Activated CD8-positive, alpha-beta T cell treated with anti-CD3 and anti-CD28 coated beads for 36 hours (primary cell): Measurements from ENCODE around the gene FOXD4. TPM values are rescaled to one million over a fixed set of nuclear protein-coding genes. Genes with fewer than 3 reads are reported as not detected.
"Not testable (repeated sequence)": the region's sequence is repeated elsewhere in the genome, so short reads cannot be mapped to it uniquely, and the experiment has no call there.

Experiments used
- ATAC-seq: fragments of 200-7000 bp; cut with Tn5 transposase; one replicate; pipeline ENCODE4 v1.10.0; 2021; ENCODE audit warnings: mild to moderate bottlenecking, moderate library complexity
- CTCF ChIA-PET: fragments of 350-600 bp; sonication (Branson Sonifier 250); formaldehyde crosslinking; loops from one replicate; lab custom pipeline; 2021; ENCODE audit warnings: antibody characterized with exemption; lab: Charles Lee
- POLR2A ChIA-PET: fragments of 350-600 bp; sonication (Branson Sonifier 250); formaldehyde crosslinking; loops from one replicate; lab custom pipeline; 2021; ENCODE audit warnings: antibody characterized with exemption; lab: Charles Lee
- DNase-seq: peaks from one replicate; pipeline ENCODE4 v3.0.0-alpha.2; 2020
- H3K27ac Mint-ChIP-seq: one replicate; pipeline ENCODE4 v1.8.0; 2021; ENCODE audit warnings: mild to moderate bottlenecking, mixed read lengths
- H3K27me3 Mint-ChIP-seq: one replicate; pipeline ENCODE4 v1.8.0; 2021; ENCODE audit warnings: mixed read lengths
- H3K36me3 Mint-ChIP-seq: one replicate; pipeline ENCODE4 v1.8.0; 2021; ENCODE audit warnings: low read depth, mixed read lengths
- H3K4me1 Mint-ChIP-seq: one replicate; pipeline ENCODE4 v1.8.0; 2021; ENCODE audit warnings: low read depth, mixed read lengths
- H3K4me3 Mint-ChIP-seq: one replicate; pipeline ENCODE4 v1.8.0; 2021; ENCODE audit warnings: mild to moderate bottlenecking, moderate library complexity, mixed read lengths
- H3K9me3 Mint-ChIP-seq: one replicate; pipeline ENCODE4 v1.8.0; 2021; ENCODE audit warnings: mixed read lengths
- intact Hi-C: fragments of 100-400 bp; cut with micrococcal nuclease; formaldehyde crosslinking; loops from one replicate; pipeline ENCODE4 v1.10.0; 2022
- total RNA-seq, 2 experiments: library from RNA; stranded (reverse); gene quantifications; one replicate each; pipeline ENCODE4 v1.2.3, GENCODE V29; 2021

The FOXD4 gene
- total RNA-seq, 2 experiments from 2014 or later, result not detected

GRCh38 chr9:87860-88259 lies 30.4 kb downstream of the FOXD4 start:
- POLR2A ChIA-PET, H3K27ac Mint-ChIP-seq, H3K4me3 Mint-ChIP-seq, intact Hi-C loops, DNase-seq, H3K9me3 Mint-ChIP-seq, H3K4me1 Mint-ChIP-seq, H3K36me3 Mint-ChIP-seq, ATAC-seq, CTCF ChIA-PET, H3K27me3 Mint-ChIP-seq: not testable (repeated sequence)

DNA sequence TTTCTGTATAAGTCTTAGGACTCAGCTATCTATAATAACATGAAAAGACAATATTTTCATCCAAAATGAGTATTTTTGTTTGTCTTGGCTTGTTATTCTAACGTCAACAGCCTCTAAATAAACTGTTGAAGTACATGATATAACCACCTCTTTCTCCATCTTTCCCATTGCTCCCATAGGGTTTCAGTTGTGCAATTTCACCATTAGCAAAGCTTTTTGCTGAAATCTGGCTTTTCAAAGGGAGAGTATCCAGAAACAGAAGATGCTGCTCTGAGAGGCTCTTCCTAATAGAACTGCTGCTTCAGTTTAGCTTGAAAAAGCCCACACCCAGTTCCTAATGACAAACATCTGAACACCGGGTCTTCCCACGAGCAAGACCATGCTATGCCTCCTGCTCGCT lies 31.1 kb downstream of the FOXD4 start:
- H3K36me3 Mint-ChIP-seq, H3K9me3 Mint-ChIP-seq, intact Hi-C loops, H3K27ac Mint-ChIP-seq, DNase-seq, CTCF ChIA-PET, H3K27me3 Mint-ChIP-seq, ATAC-seq, POLR2A ChIA-PET, H3K4me1 Mint-ChIP-seq, H3K4me3 Mint-ChIP-seq: not testable (repeated sequence)

DNA sequence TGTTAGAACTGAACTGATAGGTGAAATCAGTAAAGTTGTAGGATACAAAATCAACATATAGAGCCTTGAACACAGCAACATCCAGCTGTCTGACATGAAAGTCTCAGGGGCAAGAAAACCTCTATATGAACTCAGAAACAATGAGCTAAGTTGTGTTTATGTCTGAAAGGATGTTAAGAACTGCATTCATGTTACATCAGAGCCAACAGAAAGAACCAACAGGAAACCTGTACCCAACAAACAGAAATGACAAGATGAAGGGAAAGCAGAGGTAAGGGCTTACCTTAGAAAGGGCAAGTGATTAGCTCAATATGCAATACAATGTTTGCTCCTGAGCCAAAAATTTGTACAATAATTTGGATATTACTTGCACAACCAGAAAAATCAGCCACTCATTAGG lies 31.5 kb downstream of the FOXD4 start:
- intact Hi-C loops, H3K4me3 Mint-ChIP-seq, H3K9me3 Mint-ChIP-seq, H3K27ac Mint-ChIP-seq, ATAC-seq, DNase-seq, H3K27me3 Mint-ChIP-seq, CTCF ChIA-PET, H3K4me1 Mint-ChIP-seq, POLR2A ChIA-PET, H3K36me3 Mint-ChIP-seq: not testable (repeated sequence)

- H3K36me3 Mint-ChIP-seq, intact Hi-C loops, H3K9me3 Mint-ChIP-seq, H3K4me3 Mint-ChIP-seq, H3K4me1 Mint-ChIP-seq, H3K27me3 Mint-ChIP-seq, ATAC-seq, POLR2A ChIA-PET, CTCF ChIA-PET, DNase-seq, H3K27ac Mint-ChIP-seq: not testable (repeated sequence)
These were observed 35.1 kb downstream of the FOXD4 start for GRCh38 chr9:82932-83689.

- H3K9me3 Mint-ChIP-seq, H3K27me3 Mint-ChIP-seq, CTCF ChIA-PET, ATAC-seq, H3K36me3 Mint-ChIP-seq, H3K27ac Mint-ChIP-seq, DNase-seq, H3K4me3 Mint-ChIP-seq, POLR2A ChIA-PET, intact Hi-C loops, H3K4me1 Mint-ChIP-seq: not testable (repeated sequence)
These were observed 39.9 kb downstream of the FOXD4 start for GRCh38 chr9:78333-78732.

DNA sequence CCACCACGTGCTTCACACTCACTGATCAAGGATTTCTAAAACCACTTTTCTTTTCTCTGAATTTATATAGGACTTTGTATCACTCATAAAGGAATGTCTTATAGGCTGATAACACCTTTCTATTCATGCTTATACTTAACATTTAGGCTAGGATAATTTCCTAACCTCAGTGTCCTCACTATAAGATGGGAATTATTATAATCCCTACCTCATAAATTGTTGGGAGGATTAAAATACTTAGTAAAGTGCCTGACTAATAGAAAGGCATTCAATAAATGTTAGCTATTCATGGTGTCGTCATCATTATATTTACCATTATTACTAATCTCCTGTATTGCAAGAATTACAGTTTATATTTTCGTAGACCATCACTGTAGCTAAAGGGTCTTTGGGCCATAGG lies 41.8 kb downstream of the FOXD4 start:
- ATAC-seq, H3K27ac Mint-ChIP-seq, H3K36me3 Mint-ChIP-seq, intact Hi-C loops, POLR2A ChIA-PET, H3K9me3 Mint-ChIP-seq, DNase-seq, H3K4me1 Mint-ChIP-seq, CTCF ChIA-PET, H3K4me3 Mint-ChIP-seq: not testable (repeated sequence)
- peaks cover 14% of the 10 kb centered on the region for H3K27me3 Mint-ChIP-seq

GRCh38 chr9:73900-74525 lies 44.2 kb downstream of the FOXD4 start:
- ATAC-seq, CTCF ChIA-PET, POLR2A ChIA-PET, DNase-seq, intact Hi-C loops, H3K4me1 Mint-ChIP-seq, H3K9me3 Mint-ChIP-seq, H3K27ac Mint-ChIP-seq, H3K36me3 Mint-ChIP-seq: not testable (repeated sequence)
- Mint-ChIP-seq H3K4me3 (peak overlapping the region; percentile 60), H3K27me3 (peaks cover 12% of the 10 kb centered on the region)

DNA sequence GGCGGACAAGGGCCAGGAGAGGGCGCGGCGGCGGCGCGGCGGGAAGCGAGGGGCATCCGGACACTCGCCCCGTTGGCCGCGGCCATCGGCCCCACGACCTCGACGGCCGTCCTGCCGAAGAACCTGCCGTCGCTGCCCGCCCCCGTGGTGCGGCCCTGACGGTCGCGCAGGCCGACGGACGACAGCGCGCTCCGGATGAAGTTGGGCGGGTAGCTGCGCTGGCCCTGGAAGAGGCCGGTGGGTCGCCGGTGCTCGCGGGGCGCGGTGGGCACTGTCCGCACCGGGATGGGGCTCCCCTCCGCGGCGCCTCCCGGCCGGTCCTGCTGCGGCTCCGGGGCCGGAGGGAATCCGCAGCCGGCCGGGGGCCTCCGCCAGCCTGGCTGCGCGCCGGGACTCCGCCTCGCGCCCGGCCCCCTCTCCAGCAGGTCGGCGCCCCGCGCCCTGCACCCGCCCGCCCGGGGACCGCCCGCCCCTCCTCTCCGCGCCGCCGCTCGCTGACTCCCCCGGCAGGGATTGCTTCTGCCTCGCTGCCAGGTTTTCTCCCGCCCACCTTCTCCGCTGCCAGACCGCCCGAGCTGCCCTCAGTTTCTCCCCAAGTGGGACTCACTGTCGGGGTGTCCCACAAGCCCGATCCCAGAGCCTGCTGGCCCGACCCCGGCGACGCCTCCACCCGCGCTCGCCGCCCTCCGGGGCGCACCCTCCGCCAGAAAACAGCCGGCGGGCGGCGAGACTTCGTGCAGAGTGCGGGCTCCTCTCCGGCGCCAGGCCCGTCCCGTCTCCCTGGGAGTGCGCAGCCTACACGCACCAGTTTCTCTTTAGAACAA lies 44.9 kb downstream of the FOXD4 start:
- intact Hi-C loops, POLR2A ChIA-PET, H3K27ac Mint-ChIP-seq, H3K9me3 Mint-ChIP-seq, H3K4me1 Mint-ChIP-seq, CTCF ChIA-PET, H3K36me3 Mint-ChIP-seq: not testable (repeated sequence)
- peaks cover 12% of the 10 kb centered on the region for H3K27me3 Mint-ChIP-seq
- ATAC-seq (peak; percentile 74), DNase-seq (peak; percentile 15)
- H3K4me3 Mint-ChIP-seq, result peak overlapping the region; percentile 60

Other genes starting within 250 kb of the FOXD4 start
- 10 to 100 TPM; 18.0 to 20.3 TPM for gene WASHC1, start 89.0 kb downstream of the FOXD4 start, total RNA-seq
- gene ZNG1A, start 60.6 kb upstream of the FOXD4 start, total RNA-seq, result 10 to 100 TPM; 44.5 to 47.4 TPM
- 100 to 1,000 TPM; 163 to 166 TPM for gene DOCK8, start 96.4 kb upstream of the FOXD4 start, total RNA-seq